Parathyroid adenoma (tissue), 2 donors: ENCODE measurements around the gene ASGR2.

Experiments used
- H2AFZ ChIP-seq: fragments of 300-600 bp; sonication (generic); one replicate; pipeline ENCODE4 v1.7.0; 2017; ENCODE audit warnings: antibody characterized with exemption, mild to moderate bottlenecking
- H3K27ac ChIP-seq: fragments of 300-600 bp; sonication (generic); one replicate; pipeline ENCODE4 v1.7.0; 2017
- H3K27me3 ChIP-seq: fragments of 300-600 bp; sonication (generic); one replicate; pipeline ENCODE4 v1.7.0; 2017; ENCODE audit warnings: low read length; ENCODE audit not compliant: control insufficient read depth, insufficient read depth
- H3K36me3 ChIP-seq: fragments of 300-600 bp; sonication (generic); one replicate; pipeline ENCODE4 v1.7.0; 2017; ENCODE audit warnings: low read length; ENCODE audit not compliant: control insufficient read depth, insufficient read depth
- H3K4me1 ChIP-seq: fragments of 300-600 bp; sonication (generic); one replicate; pipeline ENCODE4 v1.7.0; 2017; ENCODE audit warnings: control low read depth
- H3K4me2 ChIP-seq: fragments of 300-600 bp; sonication (generic); one replicate; pipeline ENCODE4 v1.7.0; 2017; ENCODE audit warnings: low read length
- H3K4me3 ChIP-seq: fragments of 300-600 bp; sonication (generic); one replicate; pipeline ENCODE4 v1.7.0; 2017; ENCODE audit warnings: low read depth, low read length
- H3K79me2 ChIP-seq: fragments of 300-600 bp; sonication (generic); one replicate; pipeline ENCODE4 v1.7.0; 2017; ENCODE audit warnings: control low read depth
- H3K9ac ChIP-seq: fragments of 300-600 bp; sonication (generic); one replicate; pipeline ENCODE4 v1.7.0; 2017; ENCODE audit warnings: mild to moderate bottlenecking
- H3K9me3 ChIP-seq: fragments of 300-600 bp; sonication (generic); one replicate; pipeline ENCODE4 v1.7.0; 2017; ENCODE audit warnings: low read length; ENCODE audit not compliant: control insufficient read depth
- CTCF ChIP-seq: fragments of 300-600 bp; sonication (generic); IDR thresholded peaks from one replicate; pipeline ENCODE4 v1.7.0; 2017; ENCODE audit warnings: antibody characterized with exemption, mild to moderate bottlenecking
- donor health status: primary hyperparathyroidism.

Gene ASGR2

GRCh38 chr17:7119314-7119713 is 4.7 kb upstream of the ASGR2 start:
- Histone ChIP-seq H3K27ac (no peak overlapping the region), H3K4me2 (no peak overlapping the region), H2AFZ (no peak overlapping the region), H3K9ac (no peak overlapping the region), H3K4me3 (no peak overlapping the region), H3K9me3 (no peaks in the 10 kb centered on the region), H3K36me3 (no peaks in the 10 kb centered on the region), H3K27me3 (no peaks in the 10 kb centered on the region), H3K4me1 (no peaks in the 10 kb centered on the region), H3K79me2 (no peaks in the 10 kb centered on the region)
- no peak for TF ChIP-seq CTCF

- Histone ChIP-seq H2AFZ (no peak overlapping the region), H3K4me1 (no peaks in the 10 kb centered on the region), H3K36me3 (no peaks in the 10 kb centered on the region), H3K79me2 (no peaks in the 10 kb centered on the region), H3K9ac (no peak overlapping the region), H3K27me3 (no peaks in the 10 kb centered on the region), H3K9me3 (no peaks in the 10 kb centered on the region), H3K4me2 (no peak overlapping the region), H3K4me3 (no peak overlapping the region), H3K27ac (no peak overlapping the region)
- no peak for TF ChIP-seq CTCF
Observed at GRCh38 chr17:7114875-7115614, 423 bp upstream of the ASGR2 start.

- Histone ChIP-seq H3K36me3 (no peaks in the 10 kb centered on the region), H3K27me3 (no peaks in the 10 kb centered on the region), H3K4me2 (no peak overlapping the region), H3K4me1 (no peaks in the 10 kb centered on the region), H3K9me3 (no peaks in the 10 kb centered on the region), H3K27ac (no peak overlapping the region), H3K4me3 (no peak overlapping the region), H3K9ac (no peak overlapping the region), H3K79me2 (no peaks in the 10 kb centered on the region), H2AFZ (no peak overlapping the region)
- no peak for TF ChIP-seq CTCF
Observed at GRCh38 chr17:7113273-7114071, 1.1 kb downstream of the ASGR2 start.

- H3K27me3 ChIP-seq: no peaks in the 10 kb centered on the region
- no peaks in the 10 kb centered on the region for H3K79me2 ChIP-seq
- no peak overlapping the region for H3K9ac ChIP-seq
- H3K36me3 ChIP-seq: no peaks in the 10 kb centered on the region
- no peak overlapping the region for H3K27ac ChIP-seq
- H3K4me1 ChIP-seq: no peaks in the 10 kb centered on the region
- H3K9me3 ChIP-seq: no peaks in the 10 kb centered on the region
- no peak overlapping the region for H2AFZ ChIP-seq
- TF ChIP-seq CTCF: no peak
- no peak overlapping the region for H3K4me2 ChIP-seq
- H3K4me3 ChIP-seq: no peak overlapping the region
Observed at GRCh38 chr17:7112510-7113108, 2.0 kb downstream of the ASGR2 start.
